Activated CD4-positive, alpha-beta T cell treated with anti-CD3 and anti-CD28 coated beads, Interleukin-2, Interleukin-6, amounts not matched to agents 100 ng/mL and 50 ng/mL, durations not matched to agents 16 hours and 8 hours (primary cell): ENCODE results near the gene TXNDC2.

ENCODE experiments used
- DNase-seq: peaks from one replicate; pipeline ENCODE4 v3.0.0-alpha.2; 2020

Gene TXNDC2

GRCh38 chr18:9914584-9915290 lies 29.0 kb downstream of the TXNDC2 start:
- peak; percentile 77 for DNase-seq

GRCh38 chr18:9915291-9916076 lies 29.7 kb downstream of the TXNDC2 start:
- DNase-seq, result no peak

GRCh38 chr18:9916077-9916639 lies 30.4 kb downstream of the TXNDC2 start:
- peak; percentile 31 for DNase-seq

GRCh38 chr18:9916808-9917207 lies 31.0 kb downstream of the TXNDC2 start:
- DNase-seq, result no peak

GRCh38 chr18:9918016-9918680 lies 32.4 kb downstream of the TXNDC2 start:
- DNase-seq, result no peak

- peak; percentile 32 for DNase-seq
Measured at GRCh38 chr18:9919564-9920232, 33.9 kb downstream of the TXNDC2 start.

- DNase-seq, result no peak
Measured at GRCh38 chr18:9922592-9923311, 37.0 kb downstream of the TXNDC2 start.

- no peak for DNase-seq
Measured at GRCh38 chr18:9924371-9924943, 38.7 kb downstream of the TXNDC2 start.

- DNase-seq, result no peak
Measured at GRCh38 chr18:9925369-9925768, 39.6 kb downstream of the TXNDC2 start.

GRCh38 chr18:9925795-9926194 lies 40.0 kb downstream of the TXNDC2 start:
- no peak for DNase-seq

- no peak for DNase-seq
Measured at GRCh38 chr18:9926223-9926894, 40.6 kb downstream of the TXNDC2 start.

GRCh38 chr18:9926977-9927376 lies 41.2 kb downstream of the TXNDC2 start:
- no peak for DNase-seq

- no peak for DNase-seq
Measured at GRCh38 chr18:9927392-9928063, 41.8 kb downstream of the TXNDC2 start.

- DNase-seq, result no peak
Measured at GRCh38 chr18:9928646-9929259, 43.0 kb downstream of the TXNDC2 start.

- DNase-seq, result no peak
Measured at GRCh38 chr18:9930299-9930884, 44.6 kb downstream of the TXNDC2 start.

- DNase-seq, result no peak
Measured at GRCh38 chr18:9931146-9931545, 45.4 kb downstream of the TXNDC2 start.

GRCh38 chr18:9931678-9932077 lies 45.9 kb downstream of the TXNDC2 start:
- no peak for DNase-seq

GRCh38 chr18:9933865-9934264 lies 48.1 kb downstream of the TXNDC2 start:
- no peak for DNase-seq

- DNase-seq, result no peak
Measured at GRCh38 chr18:9934274-9934673, 48.5 kb downstream of the TXNDC2 start.
